Stimulated activated memory B cell treated with anti-CD40 and anti-IgM and Interleukin-4, amounts not matched to agents 10 μg/mL and 1 μg/mL and 100 μg/mL, for 72 hours (primary cell): ENCODE measurements around the gene KLHDC1.
"Not testable (repeated sequence)": the region's sequence is repeated elsewhere in the genome, so short reads cannot be mapped to it uniquely, and the experiment has no call there.

Source experiments
- ATAC-seq: fragments of 150-1000 bp; cut with Tn5 transposase; 2 replicates; pipeline ENCODE4 v1.10.0; 2021
- H3K27ac Mint-ChIP-seq: one replicate; pipeline ENCODE4 v1.8.0; 2022; ENCODE audit warnings: mild to moderate bottlenecking, mixed read lengths
- H3K27me3 Mint-ChIP-seq: one replicate; pipeline ENCODE4 v1.8.0; 2022; ENCODE audit warnings: mixed read lengths
- H3K36me3 Mint-ChIP-seq: one replicate; pipeline ENCODE4 v1.8.0; 2022; ENCODE audit warnings: mixed read lengths
- H3K4me1 Mint-ChIP-seq: one replicate; pipeline ENCODE4 v1.8.0; 2022; ENCODE audit warnings: mixed read lengths
- H3K4me3 Mint-ChIP-seq: one replicate; pipeline ENCODE4 v1.8.0; 2022; ENCODE audit warnings: mild to moderate bottlenecking, moderate library complexity, mixed read lengths
- H3K9me3 Mint-ChIP-seq: one replicate; pipeline ENCODE4 v1.8.0; 2022; ENCODE audit warnings: mixed read lengths

Gene KLHDC1

GRCh38 chr14:49693735-49694124 lies 810 bp downstream of the KLHDC1 start:
- not testable (repeated sequence) for H3K36me3 Mint-ChIP-seq, H3K27me3 Mint-ChIP-seq, ATAC-seq, H3K9me3 Mint-ChIP-seq
- H3K4me1 Mint-ChIP-seq: peaks cover 26% of the 10 kb centered on the region
- peak overlapping the region; percentile 76 for H3K27ac Mint-ChIP-seq
- H3K4me3 Mint-ChIP-seq: peak overlapping the region; percentile 73

- no peaks in the 10 kb centered on the region for H3K27me3 Mint-ChIP-seq
- H3K4me3 Mint-ChIP-seq: no peak overlapping the region
- H3K36me3 Mint-ChIP-seq: peaks cover 16% of the 10 kb centered on the region
- ATAC-seq: no peak
- peaks cover 13% of the 10 kb centered on the region for H3K4me1 Mint-ChIP-seq
- no peak overlapping the region for H3K27ac Mint-ChIP-seq
- peaks cover 2% of the 10 kb centered on the region for H3K9me3 Mint-ChIP-seq
Observed at GRCh38 chr14:49702725-49703124, 9.8 kb downstream of the KLHDC1 start.

- no peak overlapping the region for H3K27ac Mint-ChIP-seq
- ATAC-seq: no peak
- peaks cover 2% of the 10 kb centered on the region for H3K9me3 Mint-ChIP-seq
- no peak overlapping the region for H3K4me3 Mint-ChIP-seq
- peaks cover 13% of the 10 kb centered on the region for H3K4me1 Mint-ChIP-seq
- H3K36me3 Mint-ChIP-seq: peaks cover 16% of the 10 kb centered on the region
- H3K27me3 Mint-ChIP-seq: no peaks in the 10 kb centered on the region
Observed at GRCh38 chr14:49703965-49704364, 11.0 kb downstream of the KLHDC1 start.

- H3K4me1 Mint-ChIP-seq: peaks cover 13% of the 10 kb centered on the region
- not testable (repeated sequence) for ATAC-seq, H3K27ac Mint-ChIP-seq, H3K4me3 Mint-ChIP-seq, H3K9me3 Mint-ChIP-seq, H3K27me3 Mint-ChIP-seq
- peaks cover 21% of the 10 kb centered on the region for H3K36me3 Mint-ChIP-seq
Observed at GRCh38 chr14:49704471-49704870, 11.6 kb downstream of the KLHDC1 start.

GRCh38 chr14:49710993-49711392 lies 18.1 kb downstream of the KLHDC1 start:
- not testable (repeated sequence) for H3K27ac Mint-ChIP-seq, H3K4me3 Mint-ChIP-seq, ATAC-seq, H3K27me3 Mint-ChIP-seq, H3K9me3 Mint-ChIP-seq
- Mint-ChIP-seq H3K4me1 (peaks cover 13% of the 10 kb centered on the region), H3K36me3 (peaks cover 19% of the 10 kb centered on the region)

GRCh38 chr14:49720744-49721143 lies 27.8 kb downstream of the KLHDC1 start:
- Mint-ChIP-seq H3K27me3 (no peaks in the 10 kb centered on the region), H3K4me1 (no peaks in the 10 kb centered on the region), H3K4me3 (no peak overlapping the region), H3K27ac (no peak overlapping the region), H3K9me3 (peaks cover 8% of the 10 kb centered on the region), H3K36me3 (peaks cover 49% of the 10 kb centered on the region)
- ATAC-seq: no peak

- not testable (repeated sequence) for H3K4me3 Mint-ChIP-seq, H3K9me3 Mint-ChIP-seq, H3K4me1 Mint-ChIP-seq, ATAC-seq, H3K27ac Mint-ChIP-seq, H3K27me3 Mint-ChIP-seq
- H3K36me3 Mint-ChIP-seq: peaks cover 48% of the 10 kb centered on the region
Observed at GRCh38 chr14:49721733-49722435, 29.0 kb downstream of the KLHDC1 start.

GRCh38 chr14:49727171-49727570 lies 34.3 kb downstream of the KLHDC1 start:
- H3K27me3 Mint-ChIP-seq: no peaks in the 10 kb centered on the region
- no peak for ATAC-seq
- no peak overlapping the region for H3K4me3 Mint-ChIP-seq
- H3K36me3 Mint-ChIP-seq: peaks cover 17% of the 10 kb centered on the region
- H3K4me1 Mint-ChIP-seq: no peaks in the 10 kb centered on the region
- H3K9me3 Mint-ChIP-seq: no peaks in the 10 kb centered on the region
- no peak overlapping the region for H3K27ac Mint-ChIP-seq

GRCh38 chr14:49732896-49733295 lies 40.0 kb downstream of the KLHDC1 start:
- no peaks in the 10 kb centered on the region for H3K9me3 Mint-ChIP-seq
- H3K27me3 Mint-ChIP-seq: no peaks in the 10 kb centered on the region
- no peak for ATAC-seq
- no peak overlapping the region for H3K27ac Mint-ChIP-seq
- no peaks in the 10 kb centered on the region for H3K4me1 Mint-ChIP-seq
- H3K4me3 Mint-ChIP-seq: no peak overlapping the region
- H3K36me3 Mint-ChIP-seq: peaks cover 24% of the 10 kb centered on the region

GRCh38 chr14:49733836-49734235 lies 40.9 kb downstream of the KLHDC1 start:
- Mint-ChIP-seq H3K4me3 (no peak overlapping the region), H3K9me3 (no peaks in the 10 kb centered on the region), H3K4me1 (no peaks in the 10 kb centered on the region), H3K27me3 (no peaks in the 10 kb centered on the region), H3K27ac (no peak overlapping the region), H3K36me3 (peaks cover 19% of the 10 kb centered on the region)
- no peak for ATAC-seq

- H3K4me1 Mint-ChIP-seq, H3K9me3 Mint-ChIP-seq, H3K4me3 Mint-ChIP-seq, ATAC-seq, H3K27ac Mint-ChIP-seq, H3K27me3 Mint-ChIP-seq: not testable (repeated sequence)
- peaks cover 19% of the 10 kb centered on the region for H3K36me3 Mint-ChIP-seq
Observed at GRCh38 chr14:49735669-49736068, 42.7 kb downstream of the KLHDC1 start.

GRCh38 chr14:49745191-49745590 lies 52.3 kb downstream of the KLHDC1 start:
- no peak for ATAC-seq
- H3K4me1 Mint-ChIP-seq: no peaks in the 10 kb centered on the region
- H3K27ac Mint-ChIP-seq: no peak overlapping the region
- H3K9me3 Mint-ChIP-seq: no peaks in the 10 kb centered on the region
- H3K4me3 Mint-ChIP-seq: no peak overlapping the region
- H3K27me3 Mint-ChIP-seq: no peaks in the 10 kb centered on the region
- H3K36me3 Mint-ChIP-seq: peaks cover 44% of the 10 kb centered on the region

- H3K4me1 Mint-ChIP-seq, ATAC-seq, H3K9me3 Mint-ChIP-seq, H3K27me3 Mint-ChIP-seq, H3K27ac Mint-ChIP-seq, H3K4me3 Mint-ChIP-seq: not testable (repeated sequence)
- peaks cover 44% of the 10 kb centered on the region for H3K36me3 Mint-ChIP-seq
Observed at GRCh38 chr14:49746476-49746875, 53.6 kb downstream of the KLHDC1 start.

- Mint-ChIP-seq H3K4me3 (no peak overlapping the region), H3K36me3 (peaks cover 10% of the 10 kb centered on the region), H3K27ac (no peak overlapping the region), H3K4me1 (peaks cover 9% of the 10 kb centered on the region), H3K9me3 (peaks cover 3% of the 10 kb centered on the region), H3K27me3 (no peaks in the 10 kb centered on the region)
- ATAC-seq: no peak
Observed at GRCh38 chr14:49754570-49755097, 61.7 kb downstream of the KLHDC1 start.

GRCh38 chr14:49755378-49755777 lies 62.5 kb downstream of the KLHDC1 start:
- H3K4me3 Mint-ChIP-seq: no peak overlapping the region
- H3K27ac Mint-ChIP-seq: no peak overlapping the region
- peaks cover 3% of the 10 kb centered on the region for H3K9me3 Mint-ChIP-seq
- H3K4me1 Mint-ChIP-seq: peaks cover 13% of the 10 kb centered on the region
- ATAC-seq: no peak
- H3K36me3 Mint-ChIP-seq: peaks cover 10% of the 10 kb centered on the region
- no peaks in the 10 kb centered on the region for H3K27me3 Mint-ChIP-seq

GRCh38 chr14:49761839-49762551 lies 69.1 kb downstream of the KLHDC1 start:
- Mint-ChIP-seq H3K9me3 (no peaks in the 10 kb centered on the region), H3K36me3 (peaks cover 8% of the 10 kb centered on the region), H3K27me3 (no peaks in the 10 kb centered on the region), H3K27ac (no peak overlapping the region), H3K4me1 (peaks cover 17% of the 10 kb centered on the region), H3K4me3 (no peak overlapping the region)
- no peak for ATAC-seq
